Lower leg skin (tissue), 4 donors: ENCODE data around the gene KRTAP2-3. TPM values are rescaled to one million over a fixed set of nuclear protein-coding genes. Genes with fewer than 3 reads are reported as not detected.
"Not testable (repeated sequence)": the region's sequence is repeated elsewhere in the genome, so short reads cannot be mapped to it uniquely, and the experiment has no call there.

Experiments used
- DNase-seq, 2 donors: peaks; one replicate each; pipeline ENCODE4 v3.0.0-alpha.2; 2019; ENCODE audit warnings: low spot score in 2 of 2
- H3K4me3 ChIP-seq: fragments of 200-600 bp; sonication (generic); 2 replicates; pipeline ENCODE4 v1.5.1; 2017; ENCODE audit warnings: mild to moderate bottlenecking, low read depth; ENCODE audit not compliant: poor library complexity, severe bottlenecking
- POLR2A ChIP-seq, 2 donors: fragments of 450-650 bp; IDR thresholded peaks; one replicate each; pipeline ENCODE4 v1.6.1; 2016 to 2017; ENCODE audit warnings: antibody characterized with exemption in 2 of 2, mild to moderate bottlenecking in 1 of 2, moderate library complexity in 1 of 2
- WGBS, 2 donors: methylation state at CpG; one replicate each; pipeline ENCODE4 v1.1.5; 2018; 5-methylcytosine and 5-hydroxymethylcytosine counted together
- intact Hi-C: fragments of 100-400 bp; cut with DNase I; formaldehyde crosslinking; loops from one replicate; pipeline ENCODE4 v1.15.0; 2023; ENCODE audit warnings: low total_unique reads
- total RNA-seq, 4 donors: library from RNA; depleted of rRNA; stranded (reverse); fragments of >200 nt; gene quantifications; one replicate each; pipeline ENCODE4 v1.1.0, GENCODE V29; 2016
- TF ChIP-seq, protein P1 (sequence below), 3 donors: fragments of 450-650 bp; IDR thresholded peaks; one replicate each; pipeline ENCODE4 v1.5.1; 2016; ENCODE audit warnings: antibody characterized with exemption in 3 of 3, mild to moderate bottlenecking in 3 of 3, moderate library complexity in 2 of 3

KRTAP2-3 gene, protein sequence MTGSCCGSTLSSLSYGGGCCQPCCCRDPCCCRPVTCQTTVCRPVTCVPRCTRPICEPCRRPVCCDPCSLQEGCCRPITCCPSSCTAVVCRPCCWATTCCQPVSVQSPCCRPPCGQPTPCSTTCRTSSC
- 10 to 100 TPM in 1 of 4 donors, 1 to 10 TPM in 1, not detected in 2; 3.9 to 12.8 TPM for total RNA-seq

DNA sequence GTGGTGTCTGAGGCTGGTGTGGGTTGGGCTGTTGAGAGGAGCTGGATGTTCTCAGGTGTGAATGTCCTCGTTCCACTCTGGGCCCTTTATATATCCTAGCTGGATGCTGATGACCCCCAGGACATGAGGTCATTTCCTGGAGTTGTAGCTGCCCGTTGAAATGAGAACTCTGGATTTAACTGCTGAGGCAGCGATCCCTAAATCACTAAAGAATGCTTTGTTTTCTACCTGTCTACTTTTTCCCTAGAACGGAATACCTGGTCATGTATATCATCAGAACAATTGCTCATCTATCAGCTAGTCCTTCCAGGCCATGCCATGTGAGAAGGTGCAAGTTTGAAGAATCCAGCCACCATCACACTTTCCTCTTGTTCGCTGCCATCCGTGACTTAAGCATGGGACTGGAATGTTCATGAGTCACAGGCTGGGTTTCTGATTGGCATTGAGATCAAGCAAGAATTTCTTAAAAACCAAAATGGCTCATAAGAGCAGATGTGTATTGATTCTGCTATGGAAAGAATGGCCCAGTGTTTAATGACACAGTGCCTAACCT lies at the start of gene KRTAP2-3:
TSS of gene KRTAP2-3 (minus strand) at position 63 of the 553 bp plus-strand sequence. CDS start 64 bp downstream, outside the sequence.
- H3K4me3 ChIP-seq, result no peak within 1 kb of the TSS
- no peak for TF ChIP-seq POLR2A (IDR thresholded peaks at IDR 0.05)
- TF ChIP-seq, protein P1, sequence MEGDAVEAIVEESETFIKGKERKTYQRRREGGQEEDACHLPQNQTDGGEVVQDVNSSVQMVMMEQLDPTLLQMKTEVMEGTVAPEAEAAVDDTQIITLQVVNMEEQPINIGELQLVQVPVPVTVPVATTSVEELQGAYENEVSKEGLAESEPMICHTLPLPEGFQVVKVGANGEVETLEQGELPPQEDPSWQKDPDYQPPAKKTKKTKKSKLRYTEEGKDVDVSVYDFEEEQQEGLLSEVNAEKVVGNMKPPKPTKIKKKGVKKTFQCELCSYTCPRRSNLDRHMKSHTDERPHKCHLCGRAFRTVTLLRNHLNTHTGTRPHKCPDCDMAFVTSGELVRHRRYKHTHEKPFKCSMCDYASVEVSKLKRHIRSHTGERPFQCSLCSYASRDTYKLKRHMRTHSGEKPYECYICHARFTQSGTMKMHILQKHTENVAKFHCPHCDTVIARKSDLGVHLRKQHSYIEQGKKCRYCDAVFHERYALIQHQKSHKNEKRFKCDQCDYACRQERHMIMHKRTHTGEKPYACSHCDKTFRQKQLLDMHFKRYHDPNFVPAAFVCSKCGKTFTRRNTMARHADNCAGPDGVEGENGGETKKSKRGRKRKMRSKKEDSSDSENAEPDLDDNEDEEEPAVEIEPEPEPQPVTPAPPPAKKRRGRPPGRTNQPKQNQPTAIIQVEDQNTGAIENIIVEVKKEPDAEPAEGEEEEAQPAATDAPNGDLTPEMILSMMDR (IDR thresholded peaks at IDR 0.05), result no peak
- WGBS, 2 donors, result 62% methylated on average over 6 of the region's 6 CpGs
- no peak for DNase-seq
- intact Hi-C loops, result no loop called here

DNA sequence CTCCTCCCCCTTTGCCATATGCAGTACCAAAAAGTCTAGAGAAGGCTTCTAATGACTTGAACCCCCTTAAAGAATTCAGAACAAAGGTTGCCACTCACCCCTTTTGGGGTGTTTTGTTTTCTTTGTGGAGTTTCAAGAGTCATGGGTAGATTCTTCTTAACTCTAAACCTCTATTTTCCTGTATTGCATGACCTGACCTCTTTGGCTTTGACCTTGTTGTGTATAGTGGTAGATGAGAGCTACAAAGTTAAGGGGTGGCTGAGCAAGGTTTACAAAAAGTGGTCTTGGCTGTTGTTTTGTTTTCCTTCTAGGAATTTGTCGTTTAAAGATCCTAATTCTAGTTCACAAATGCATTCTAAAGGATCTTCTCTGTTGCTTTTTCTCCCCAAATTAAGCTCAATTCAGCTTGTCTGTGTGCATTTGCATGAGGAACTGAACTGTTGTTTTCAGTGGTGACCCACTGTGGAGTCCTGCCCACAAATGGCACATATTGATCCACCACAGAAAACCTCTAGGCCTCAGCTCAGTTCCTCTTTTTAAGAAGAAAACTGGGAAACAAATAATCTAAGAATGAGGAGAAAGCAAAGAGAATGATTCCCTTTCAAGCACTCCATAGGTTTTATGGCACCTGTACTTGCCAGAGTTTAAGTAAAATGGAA lies 48.9 kb upstream of the KRTAP2-3 start:
- intact Hi-C loops, DNase-seq, H3K4me3 ChIP-seq: not testable (repeated sequence)
- WGBS, 2 donors, result 0% methylated on average over 1 of the region's 1 CpG

DNA sequence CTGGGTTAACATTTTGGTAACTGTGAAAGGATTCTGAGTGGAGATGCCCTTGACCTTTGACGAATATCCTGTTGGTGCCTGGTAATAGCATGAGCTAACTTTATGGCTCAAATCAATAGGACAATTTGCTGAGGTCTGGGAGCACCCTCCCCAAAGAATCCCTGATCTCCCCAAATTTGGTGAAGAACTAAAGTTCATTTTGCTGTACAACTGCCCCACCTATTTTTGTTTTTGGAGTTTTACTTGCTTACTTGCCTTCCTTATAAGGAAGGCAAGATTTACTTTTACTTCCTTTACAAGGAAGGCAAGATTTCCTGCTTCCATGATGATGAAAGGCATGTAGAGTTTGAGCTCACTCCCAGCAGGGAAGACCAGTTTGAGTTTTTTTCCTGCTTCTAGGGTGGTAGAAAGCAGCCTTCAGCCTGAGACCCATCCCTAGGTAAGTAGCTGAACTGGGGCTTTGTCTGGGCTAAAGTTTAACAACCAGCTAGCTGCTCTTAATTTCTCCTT lies 48.1 kb upstream of the KRTAP2-3 start:
- no peak for DNase-seq
- intact Hi-C loops, result no loop called here
- WGBS, 2 donors, result 78 to 91% methylated on average over 1 of the region's 1 CpG
- no peak overlapping the region for H3K4me3 ChIP-seq
- no peak for TF ChIP-seq POLR2A (IDR thresholded peaks at IDR 0.05)
- TF ChIP-seq, protein P1 (IDR thresholded peaks at IDR 0.05), result no peak

DNA sequence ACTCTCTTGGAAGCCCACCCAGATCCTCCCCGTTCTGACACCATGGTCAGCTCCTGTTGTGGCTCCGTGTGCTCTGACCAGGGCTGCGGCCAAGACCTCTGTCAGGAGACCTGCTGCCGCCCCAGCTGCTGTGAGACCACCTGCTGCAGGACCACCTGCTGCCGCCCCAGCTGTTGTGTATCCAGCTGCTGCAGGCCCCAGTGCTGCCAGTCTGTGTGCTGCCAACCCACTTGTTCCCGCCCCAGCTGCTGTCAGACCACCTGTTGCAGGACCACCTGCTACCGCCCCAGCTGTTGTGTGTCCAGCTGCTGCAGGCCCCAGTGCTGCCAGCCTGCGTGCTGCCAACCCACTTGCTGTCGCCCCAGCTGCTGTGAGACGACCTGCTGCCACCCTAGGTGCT lies 45.4 kb upstream of the KRTAP2-3 start, which contains the start of gene KRTAP4-9:
TSS of gene KRTAP4-9 (plus strand) at position 43 of the 400 bp plus-strand sequence. CDS start at position 43, 0 bp downstream.
- 69 to 71% methylated on average over 4 to 10 of the region's 10 CpGs for WGBS, 2 donors
- DNase-seq, intact Hi-C loops, H3K4me3 ChIP-seq: not testable (repeated sequence)

DNA sequence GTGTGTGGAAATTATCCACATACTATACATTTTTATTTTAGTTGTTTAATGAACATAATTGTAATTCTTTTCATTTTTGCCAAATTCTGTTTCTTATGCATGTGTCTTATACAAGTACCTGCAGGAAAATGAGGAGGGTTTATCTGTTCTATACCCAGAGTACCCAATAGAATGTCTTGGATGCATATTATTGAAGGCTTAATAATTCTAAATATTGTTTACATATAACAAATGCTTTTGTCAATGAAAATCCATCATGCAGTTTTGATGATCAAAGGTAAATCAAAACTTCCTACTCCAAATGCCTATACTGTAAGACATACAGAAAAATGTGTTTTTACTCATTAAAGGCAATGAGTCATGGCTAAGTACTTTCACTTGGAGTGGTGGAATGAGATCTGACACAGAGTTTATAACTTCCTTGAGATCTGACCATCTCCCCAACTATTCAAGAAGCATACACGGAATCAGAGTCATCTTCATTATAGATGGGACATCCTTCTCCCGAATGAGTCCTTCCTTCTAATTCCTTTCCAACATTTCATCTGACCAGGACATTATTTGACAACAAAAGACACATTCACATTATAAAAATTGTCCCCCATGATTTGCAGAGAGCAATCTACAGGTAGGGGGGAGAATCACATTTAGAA lies 44.6 kb upstream of the KRTAP2-3 start:
- 49 to 64% methylated on average over 2 of the region's 2 CpGs for WGBS, 2 donors
- DNase-seq, intact Hi-C loops, H3K4me3 ChIP-seq: not testable (repeated sequence)

DNA sequence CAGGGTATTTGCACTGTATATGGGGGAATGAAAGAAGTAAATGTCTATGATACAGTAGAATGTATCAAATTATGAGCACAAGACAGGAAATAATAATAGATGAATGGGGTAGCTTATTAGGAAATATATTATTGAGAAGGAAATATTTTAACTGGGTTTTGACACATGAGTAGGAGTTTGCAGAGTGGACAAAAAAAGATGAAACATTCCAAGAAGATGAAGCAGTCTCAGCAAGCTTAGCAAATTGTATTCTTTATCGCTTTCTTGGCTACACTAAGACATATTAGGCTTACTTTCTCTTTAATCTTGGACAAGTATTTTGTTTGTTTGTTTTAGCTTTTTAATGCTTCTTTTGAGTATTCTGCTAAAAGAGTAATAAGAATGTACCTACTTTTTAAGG lies 44.0 kb upstream of the KRTAP2-3 start:
- intact Hi-C loops, result no loop called here
- WGBS, 2 donors, result 87 to 97% methylated on average over 1 of the region's 1 CpG
- no peak overlapping the region for H3K4me3 ChIP-seq
- DNase-seq, result no peak
- no peak for TF ChIP-seq POLR2A (IDR thresholded peaks at IDR 0.05)
- TF ChIP-seq, protein P1 (IDR thresholded peaks at IDR 0.05), result no peak
